ENCODE results near the gene ADGRG2. TPM values are rescaled to one million over a fixed set of nuclear protein-coding genes. Genes with fewer than 3 reads are reported as not detected.

ADGRG2 gene, protein sequence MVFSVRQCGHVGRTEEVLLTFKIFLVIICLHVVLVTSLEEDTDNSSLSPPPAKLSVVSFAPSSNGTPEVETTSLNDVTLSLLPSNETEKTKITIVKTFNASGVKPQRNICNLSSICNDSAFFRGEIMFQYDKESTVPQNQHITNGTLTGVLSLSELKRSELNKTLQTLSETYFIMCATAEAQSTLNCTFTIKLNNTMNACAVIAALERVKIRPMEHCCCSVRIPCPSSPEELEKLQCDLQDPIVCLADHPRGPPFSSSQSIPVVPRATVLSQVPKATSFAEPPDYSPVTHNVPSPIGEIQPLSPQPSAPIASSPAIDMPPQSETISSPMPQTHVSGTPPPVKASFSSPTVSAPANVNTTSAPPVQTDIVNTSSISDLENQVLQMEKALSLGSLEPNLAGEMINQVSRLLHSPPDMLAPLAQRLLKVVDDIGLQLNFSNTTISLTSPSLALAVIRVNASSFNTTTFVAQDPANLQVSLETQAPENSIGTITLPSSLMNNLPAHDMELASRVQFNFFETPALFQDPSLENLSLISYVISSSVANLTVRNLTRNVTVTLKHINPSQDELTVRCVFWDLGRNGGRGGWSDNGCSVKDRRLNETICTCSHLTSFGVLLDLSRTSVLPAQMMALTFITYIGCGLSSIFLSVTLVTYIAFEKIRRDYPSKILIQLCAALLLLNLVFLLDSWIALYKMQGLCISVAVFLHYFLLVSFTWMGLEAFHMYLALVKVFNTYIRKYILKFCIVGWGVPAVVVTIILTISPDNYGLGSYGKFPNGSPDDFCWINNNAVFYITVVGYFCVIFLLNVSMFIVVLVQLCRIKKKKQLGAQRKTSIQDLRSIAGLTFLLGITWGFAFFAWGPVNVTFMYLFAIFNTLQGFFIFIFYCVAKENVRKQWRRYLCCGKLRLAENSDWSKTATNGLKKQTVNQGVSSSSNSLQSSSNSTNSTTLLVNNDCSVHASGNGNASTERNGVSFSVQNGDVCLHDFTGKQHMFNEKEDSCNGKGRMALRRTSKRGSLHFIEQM
- 0.81 and 1.4 TPM in 2 replicates for total RNA-seq
- long read RNA-seq, partial matches to known transcripts = 0 of 1 reads
- long read RNA-seq, other reads (novel, unspliced or antisense) = 1 of 1 reads

DNA sequence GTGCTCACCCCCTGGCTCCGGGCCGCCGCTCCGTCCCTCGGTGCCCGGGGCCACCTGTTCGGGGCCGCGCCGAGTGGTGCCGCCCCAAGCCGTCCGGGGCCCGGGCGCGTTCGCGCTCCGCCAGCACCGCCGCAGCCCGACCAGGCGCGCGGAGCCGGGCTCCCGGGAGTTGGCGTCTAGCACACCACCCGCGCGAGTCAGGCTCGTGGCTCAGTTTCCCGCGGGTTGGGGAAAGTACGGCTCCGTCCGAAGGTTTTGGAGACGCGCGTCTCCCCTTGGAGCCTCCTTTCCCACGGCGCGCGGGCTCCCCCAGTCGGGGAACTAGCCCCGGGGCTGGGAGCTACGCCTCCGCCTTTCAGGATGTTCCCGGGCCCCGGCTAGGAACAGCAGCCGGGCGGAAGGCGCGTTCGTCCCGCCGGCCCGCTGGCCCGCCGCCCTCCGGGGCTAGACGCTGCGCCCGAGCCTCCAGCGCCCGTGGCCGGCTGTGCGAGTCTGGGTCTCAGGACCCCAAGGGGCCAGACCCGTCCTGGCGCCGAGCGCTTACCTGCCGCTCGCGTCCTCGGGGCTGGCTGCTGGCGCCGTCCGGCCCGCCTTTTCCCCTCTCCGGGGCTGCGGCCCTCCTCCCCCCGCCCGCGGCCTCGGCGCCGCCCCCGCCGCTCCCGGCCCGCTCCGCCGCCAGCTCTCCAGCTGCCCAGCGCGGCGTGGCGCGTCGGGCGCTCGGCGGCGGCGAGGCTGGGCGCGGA lies at the start of gene ADGRG2:
TSS of gene ADGRG2 (minus strand) at position 571 of the 743 bp plus-strand sequence. CDS start 53,634 bp downstream, outside the sequence.
- Mint-ChIP-seq H3K36me3 (ENCODE audit: insufficient read depth) (no peaks in the 10 kb centered on the region), H3K4me1 (ENCODE audit: low read depth) (peaks cover 3% of the 10 kb centered on the region), H3K9me3 (ENCODE audit: low read depth) (peaks cover 5% of the 10 kb centered on the region), H3K27ac (no peak within 1 kb of the TSS), H3K4me3 (ENCODE audit: low read depth) (peak within 1 kb of the TSS; percentile 57), H3K27me3 (peaks cover 58% of the 10 kb centered on the region)
- no peak for TF ChIP-seq CTCF (IDR thresholded peaks at IDR 0.05; ENCODE audit: unreplicated experiment)
- peak; percentile 16 for DNase-seq (ENCODE audit: low spot score, unreplicated experiment)

DNA sequence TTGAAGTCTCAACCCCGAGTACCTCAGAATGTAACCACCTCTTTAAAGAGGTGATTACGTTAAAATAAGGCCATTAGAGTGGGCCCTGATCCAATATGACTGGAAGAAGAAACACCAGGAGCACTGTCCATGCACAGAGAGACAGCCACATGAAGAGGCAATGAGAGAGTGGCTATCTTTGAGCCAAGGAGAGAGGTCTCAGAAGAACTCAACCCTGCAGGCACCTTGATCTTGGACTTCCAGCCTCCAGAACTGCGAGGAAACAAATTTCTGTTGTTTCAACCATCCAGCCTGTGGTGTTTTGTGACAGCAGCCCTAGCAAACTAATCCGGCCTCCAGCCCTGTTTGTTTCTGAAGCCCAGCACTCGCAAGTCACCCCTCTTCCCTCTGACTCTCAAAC lies 46.3 kb upstream of the ADGRG2 start:
- no peak for TF ChIP-seq CTCF (IDR thresholded peaks at IDR 0.05; ENCODE audit: unreplicated experiment)
- Mint-ChIP-seq H3K27ac (no peak overlapping the region), H3K4me3 (ENCODE audit: low read depth) (no peak overlapping the region), H3K9me3 (ENCODE audit: low read depth) (peaks cover 21% of the 10 kb centered on the region), H3K27me3 (no peaks in the 10 kb centered on the region), H3K36me3 (ENCODE audit: insufficient read depth) (no peaks in the 10 kb centered on the region), H3K4me1 (ENCODE audit: low read depth) (no peaks in the 10 kb centered on the region)
- no peak for DNase-seq (ENCODE audit: low spot score, unreplicated experiment)

- Mint-ChIP-seq H3K27ac (no peak overlapping the region), H3K27me3 (no peaks in the 10 kb centered on the region), H3K36me3 (ENCODE audit: insufficient read depth) (no peaks in the 10 kb centered on the region), H3K9me3 (ENCODE audit: low read depth) (peaks cover 18% of the 10 kb centered on the region), H3K4me1 (ENCODE audit: low read depth) (no peaks in the 10 kb centered on the region), H3K4me3 (ENCODE audit: low read depth) (no peak overlapping the region)
- no peak for TF ChIP-seq CTCF (IDR thresholded peaks at IDR 0.05; ENCODE audit: unreplicated experiment)
- DNase-seq (ENCODE audit: low spot score, unreplicated experiment) = no peak
These were observed 40.6 kb upstream of the ADGRG2 start for GRCh38 chrX:19162851-19163250.

- TF ChIP-seq CTCF (IDR thresholded peaks at IDR 0.05; ENCODE audit: unreplicated experiment) = no peak
- Mint-ChIP-seq H3K9me3 (ENCODE audit: low read depth) (peaks cover 17% of the 10 kb centered on the region), H3K36me3 (ENCODE audit: insufficient read depth) (no peaks in the 10 kb centered on the region), H3K4me1 (ENCODE audit: low read depth) (no peaks in the 10 kb centered on the region), H3K27me3 (no peaks in the 10 kb centered on the region), H3K27ac (no peak overlapping the region), H3K4me3 (ENCODE audit: low read depth) (no peak overlapping the region)
- DNase-seq (ENCODE audit: low spot score, unreplicated experiment) = no peak
These were observed 33.9 kb upstream of the ADGRG2 start for GRCh38 chrX:19156186-19156585.

Measured in progenitor cell of endocrine pancreas (in vitro differentiated cells).